Endothelial cell (in vitro differentiated cells): ENCODE measurements around the gene ERP44. TPM values are rescaled to one million over a fixed set of nuclear protein-coding genes. Genes with fewer than 3 reads are reported as not detected.

Experiments
- DNase-seq: peaks from one replicate; pipeline ENCODE4 v3.0.0; 2021; ENCODE audit warnings: low spot score
- H3K27ac Mint-ChIP-seq: one replicate; pipeline ENCODE4 v1.8.0; 2021; ENCODE audit warnings: mixed read lengths, inconsistent platforms; ENCODE audit not compliant: unreplicated experiment
- H3K27me3 Mint-ChIP-seq: one replicate; pipeline ENCODE4 v1.8.0; 2021; ENCODE audit warnings: mild to moderate bottlenecking, moderate library complexity, mixed read lengths, inconsistent platforms; ENCODE audit not compliant: unreplicated experiment
- H3K36me3 Mint-ChIP-seq: one replicate; pipeline ENCODE4 v1.8.0; 2021; ENCODE audit warnings: mild to moderate bottlenecking, low read depth, mixed read lengths, inconsistent platforms; ENCODE audit not compliant: unreplicated experiment
- H3K4me1 Mint-ChIP-seq: one replicate; pipeline ENCODE4 v1.8.0; 2021; ENCODE audit warnings: mild to moderate bottlenecking, mixed read lengths, inconsistent platforms; ENCODE audit not compliant: unreplicated experiment
- H3K4me3 Mint-ChIP-seq: one replicate; pipeline ENCODE4 v1.8.0; 2021; ENCODE audit warnings: mild to moderate bottlenecking, mixed read lengths, inconsistent platforms; ENCODE audit not compliant: unreplicated experiment
- H3K9me3 Mint-ChIP-seq: one replicate; pipeline ENCODE4 v1.8.0; 2021; ENCODE audit warnings: mixed read lengths, inconsistent platforms; ENCODE audit not compliant: unreplicated experiment
- total RNA-seq: library from RNA; stranded (reverse); fragmentation: NEBNext Ultra II Directional; extraction: Animal tissue kit (Norgen Biotek cat#: 25700); gene quantifications from one replicate; pipeline ENCODE4 v1.2.1, GENCODE V29; 2021; ENCODE audit not compliant: unreplicated experiment
- TF ChIP-seq, protein P1 (sequence below): fragments of 200-600 bp; sonication (generic); IDR thresholded peaks from one replicate; pipeline ENCODE4 v1.5.0; 2021; ENCODE audit warnings: antibody characterized with exemption; ENCODE audit not compliant: unreplicated experiment

The ERP44 gene
- total RNA-seq, 1 donor from 2014 or later: 14.5 TPM

GRCh38 chr9:100134731-100135130 lies 35.9 kb upstream of the ERP44 start:
- H3K27ac Mint-ChIP-seq: no peak overlapping the region
- no peaks in the 10 kb centered on the region for H3K4me1 Mint-ChIP-seq
- no peak overlapping the region for H3K4me3 Mint-ChIP-seq
- H3K9me3 Mint-ChIP-seq: no peaks in the 10 kb centered on the region
- TF ChIP-seq, protein P1, sequence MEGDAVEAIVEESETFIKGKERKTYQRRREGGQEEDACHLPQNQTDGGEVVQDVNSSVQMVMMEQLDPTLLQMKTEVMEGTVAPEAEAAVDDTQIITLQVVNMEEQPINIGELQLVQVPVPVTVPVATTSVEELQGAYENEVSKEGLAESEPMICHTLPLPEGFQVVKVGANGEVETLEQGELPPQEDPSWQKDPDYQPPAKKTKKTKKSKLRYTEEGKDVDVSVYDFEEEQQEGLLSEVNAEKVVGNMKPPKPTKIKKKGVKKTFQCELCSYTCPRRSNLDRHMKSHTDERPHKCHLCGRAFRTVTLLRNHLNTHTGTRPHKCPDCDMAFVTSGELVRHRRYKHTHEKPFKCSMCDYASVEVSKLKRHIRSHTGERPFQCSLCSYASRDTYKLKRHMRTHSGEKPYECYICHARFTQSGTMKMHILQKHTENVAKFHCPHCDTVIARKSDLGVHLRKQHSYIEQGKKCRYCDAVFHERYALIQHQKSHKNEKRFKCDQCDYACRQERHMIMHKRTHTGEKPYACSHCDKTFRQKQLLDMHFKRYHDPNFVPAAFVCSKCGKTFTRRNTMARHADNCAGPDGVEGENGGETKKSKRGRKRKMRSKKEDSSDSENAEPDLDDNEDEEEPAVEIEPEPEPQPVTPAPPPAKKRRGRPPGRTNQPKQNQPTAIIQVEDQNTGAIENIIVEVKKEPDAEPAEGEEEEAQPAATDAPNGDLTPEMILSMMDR: no peak
- no peaks in the 10 kb centered on the region for H3K27me3 Mint-ChIP-seq
- no peak for DNase-seq
- H3K36me3 Mint-ChIP-seq: no peaks in the 10 kb centered on the region

- Mint-ChIP-seq H3K9me3 (no peaks in the 10 kb centered on the region), H3K4me3 (no peak overlapping the region), H3K27ac (no peak overlapping the region), H3K36me3 (no peaks in the 10 kb centered on the region), H3K27me3 (no peaks in the 10 kb centered on the region), H3K4me1 (no peaks in the 10 kb centered on the region)
- no peak for DNase-seq
- TF ChIP-seq, protein P1: no peak
Measured at GRCh38 chr9:100131875-100132430, 33.2 kb upstream of the ERP44 start.

DNA sequence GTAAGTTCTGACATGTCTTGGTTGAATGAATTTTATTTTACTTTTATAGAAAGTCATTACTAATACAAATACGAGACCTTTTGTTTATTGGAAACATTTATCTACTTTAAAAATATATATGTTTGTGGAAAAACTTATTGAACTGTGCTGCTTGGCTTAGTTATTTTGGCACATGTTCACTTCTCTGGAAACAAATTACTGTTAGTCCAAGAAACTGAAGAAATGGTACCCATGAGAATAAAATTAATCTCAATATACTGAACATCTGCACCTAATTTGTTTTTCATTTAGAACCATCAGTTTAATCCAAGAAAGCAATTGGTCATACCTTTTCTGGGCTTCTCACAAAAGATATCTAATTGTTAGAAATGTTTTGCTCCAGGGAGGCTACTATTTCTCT lies 32.4 kb upstream of the ERP44 start:
- DNase-seq: no peak
- TF ChIP-seq, protein P1: no peak
- H3K36me3 Mint-ChIP-seq: no peaks in the 10 kb centered on the region
- no peak overlapping the region for H3K27ac Mint-ChIP-seq
- H3K27me3 Mint-ChIP-seq: no peaks in the 10 kb centered on the region
- H3K9me3 Mint-ChIP-seq: no peaks in the 10 kb centered on the region
- H3K4me3 Mint-ChIP-seq: no peak overlapping the region
- H3K4me1 Mint-ChIP-seq: no peaks in the 10 kb centered on the region

GRCh38 chr9:100129772-100130171 lies 31.0 kb upstream of the ERP44 start:
- H3K27me3 Mint-ChIP-seq: no peaks in the 10 kb centered on the region
- TF ChIP-seq, protein P1: no peak
- no peaks in the 10 kb centered on the region for H3K4me1 Mint-ChIP-seq
- no peak overlapping the region for H3K27ac Mint-ChIP-seq
- H3K4me3 Mint-ChIP-seq: no peak overlapping the region
- no peaks in the 10 kb centered on the region for H3K9me3 Mint-ChIP-seq
- DNase-seq: no peak
- H3K36me3 Mint-ChIP-seq: no peaks in the 10 kb centered on the region

DNA sequence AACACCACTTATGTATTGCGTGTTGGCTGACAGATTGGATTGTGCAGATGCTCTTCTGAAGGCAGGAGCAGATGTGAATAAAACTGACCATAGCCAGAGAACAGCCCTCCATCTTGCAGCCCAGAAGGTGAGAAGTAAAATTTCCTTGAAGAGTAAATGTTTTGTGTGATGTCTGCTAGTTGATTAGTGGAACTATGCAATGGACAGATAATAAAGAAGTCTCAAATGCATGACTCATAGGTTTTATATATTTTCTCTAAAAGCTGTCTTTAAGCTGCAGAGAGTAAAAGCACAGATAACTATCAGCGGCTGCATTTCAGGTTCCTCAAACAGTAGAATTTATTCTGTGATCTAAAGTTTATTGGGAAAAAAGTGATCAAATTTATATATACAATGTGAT lies 27.6 kb upstream of the ERP44 start:
- H3K27me3 Mint-ChIP-seq: no peaks in the 10 kb centered on the region
- H3K4me1 Mint-ChIP-seq: no peaks in the 10 kb centered on the region
- H3K9me3 Mint-ChIP-seq: no peaks in the 10 kb centered on the region
- TF ChIP-seq, protein P1: no peak
- DNase-seq: no peak
- H3K4me3 Mint-ChIP-seq: no peak overlapping the region
- H3K27ac Mint-ChIP-seq: no peak overlapping the region
- no peaks in the 10 kb centered on the region for H3K36me3 Mint-ChIP-seq
